T-helper 2 cell treated with Interferon-gamma antibody and Interleukin-4, amounts not matched to agents 5 μg/mL and 100 μg/mL, for 36 hours (primary cell): ENCODE results near the gene TGIF1.
"Not testable (repeated sequence)": the region's sequence is repeated elsewhere in the genome, so short reads cannot be mapped to it uniquely, and the experiment has no call there.

Source experiments
- DNase-seq: peaks from one replicate; pipeline ENCODE4 v3.0.0; 2021; ENCODE audit warnings: low spot score
- H3K27ac Mint-ChIP-seq: one replicate; pipeline ENCODE4 v1.8.0; 2021; ENCODE audit warnings: mild to moderate bottlenecking, mixed read lengths
- H3K27me3 Mint-ChIP-seq: one replicate; pipeline ENCODE4 v1.8.0; 2021; ENCODE audit warnings: low read depth, mixed read lengths
- H3K36me3 Mint-ChIP-seq: one replicate; pipeline ENCODE4 v1.8.0; 2021; ENCODE audit warnings: low read depth, mixed read lengths
- H3K4me1 Mint-ChIP-seq: one replicate; pipeline ENCODE4 v1.8.0; 2021; ENCODE audit warnings: low read depth, mixed read lengths
- H3K4me3 Mint-ChIP-seq: one replicate; pipeline ENCODE4 v1.8.0; 2022; ENCODE audit warnings: mild to moderate bottlenecking, moderate library complexity, mixed read lengths
- H3K9me3 Mint-ChIP-seq: one replicate; pipeline ENCODE4 v1.8.0; 2021; ENCODE audit warnings: mixed read lengths

TGIF1 gene

DNA sequence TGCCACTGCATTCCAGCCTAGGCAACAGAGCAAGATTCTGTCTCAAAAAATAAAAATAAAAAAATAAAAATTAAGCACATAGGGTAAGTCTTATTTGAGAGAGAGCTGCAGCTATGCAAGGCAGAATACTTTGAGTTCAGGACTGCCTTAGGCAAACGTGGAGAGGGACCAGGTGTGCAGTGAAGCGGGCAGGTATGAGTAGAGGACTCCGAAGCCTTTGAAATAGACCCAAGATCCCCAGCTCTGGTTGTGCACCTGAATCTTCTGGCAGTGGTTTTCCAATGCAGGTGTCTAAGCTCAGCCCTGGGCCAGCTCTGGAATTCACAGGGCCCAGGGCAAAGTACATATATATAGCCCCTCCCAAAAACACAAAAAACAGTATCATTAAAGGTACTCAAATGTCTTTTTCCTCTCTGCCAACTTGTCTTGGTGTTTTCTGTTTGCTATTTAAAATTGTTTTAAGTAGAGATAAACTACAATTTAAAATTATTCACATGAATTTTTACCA, 21.2 kb downstream of the TGIF1 start:
- H3K27ac Mint-ChIP-seq: no peak overlapping the region
- no peaks in the 10 kb centered on the region for H3K36me3 Mint-ChIP-seq
- no peak for DNase-seq
- H3K27me3 Mint-ChIP-seq: no peaks in the 10 kb centered on the region
- no peak overlapping the region for H3K4me3 Mint-ChIP-seq
- peaks cover 5% of the 10 kb centered on the region for H3K9me3 Mint-ChIP-seq
- peaks cover 16% of the 10 kb centered on the region for H3K4me1 Mint-ChIP-seq

DNA sequence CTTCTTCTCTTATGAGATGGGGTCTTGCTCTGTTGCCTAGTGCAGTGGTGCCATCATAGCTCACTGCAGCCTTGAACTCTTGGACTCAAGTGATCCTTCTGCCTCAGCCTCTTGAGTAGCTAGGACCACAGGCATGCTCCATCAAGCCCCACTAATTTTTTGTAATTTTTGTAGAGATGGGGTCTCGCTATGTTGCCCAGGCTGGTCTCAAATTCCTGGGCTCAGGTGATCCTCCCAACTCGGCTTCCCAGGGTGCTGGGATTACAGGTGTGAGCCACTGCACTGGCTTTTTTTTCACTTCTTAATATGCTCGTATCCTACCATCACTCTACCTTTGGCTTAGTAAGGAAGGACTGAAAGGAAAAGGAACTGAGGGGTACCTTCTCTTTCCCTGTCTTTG, 22.1 kb downstream of the TGIF1 start:
- DNase-seq, H3K4me3 Mint-ChIP-seq, H3K27me3 Mint-ChIP-seq, H3K9me3 Mint-ChIP-seq, H3K36me3 Mint-ChIP-seq, H3K27ac Mint-ChIP-seq: not testable (repeated sequence)
- H3K4me1 Mint-ChIP-seq: peaks cover 13% of the 10 kb centered on the region

- Mint-ChIP-seq H3K27ac (no peak overlapping the region), H3K27me3 (no peaks in the 10 kb centered on the region), H3K4me3 (no peak overlapping the region), H3K4me1 (peaks cover 13% of the 10 kb centered on the region), H3K9me3 (peaks cover 5% of the 10 kb centered on the region), H3K36me3 (no peaks in the 10 kb centered on the region)
- no peak for DNase-seq
Measured at GRCh38 chr18:3472681-3473544, 22.9 kb downstream of the TGIF1 start.

DNA sequence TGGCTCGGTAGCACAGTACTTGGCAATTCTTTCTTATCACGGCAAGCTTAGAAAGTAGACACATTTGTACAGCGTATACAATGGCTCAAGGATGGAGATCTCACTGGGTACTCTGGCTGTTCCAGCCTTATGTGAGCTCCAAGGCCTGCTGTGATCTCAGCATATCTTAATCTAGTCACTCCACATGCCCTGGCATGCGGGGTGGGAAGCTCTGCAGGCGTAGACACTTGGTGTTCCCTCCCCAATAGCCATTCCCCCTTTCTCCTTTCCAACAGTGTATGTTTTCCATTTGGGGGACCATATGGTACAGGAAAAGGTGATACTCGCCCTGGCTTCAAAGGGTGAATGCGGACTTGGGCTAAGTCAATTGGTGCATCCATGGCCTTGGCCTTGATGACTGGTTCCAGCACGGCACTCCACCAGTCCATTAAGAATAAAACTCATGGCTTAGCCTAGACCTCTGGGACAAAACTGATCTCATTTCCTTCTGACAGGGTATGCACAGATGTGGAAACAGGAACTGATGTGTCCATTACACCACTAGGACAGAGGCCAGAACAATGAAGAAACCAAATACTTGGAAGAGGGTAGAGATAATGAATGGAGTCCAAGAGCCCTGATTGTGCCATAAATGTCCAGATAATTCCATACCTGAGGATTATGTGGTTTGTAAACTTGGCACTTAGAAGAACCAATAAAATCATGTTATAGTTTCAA, 28.4 kb downstream of the TGIF1 start:
- no peak overlapping the region for H3K4me3 Mint-ChIP-seq
- H3K4me1 Mint-ChIP-seq: peaks cover 6% of the 10 kb centered on the region
- H3K9me3 Mint-ChIP-seq: peaks cover 5% of the 10 kb centered on the region
- no peak for DNase-seq
- H3K36me3 Mint-ChIP-seq: no peaks in the 10 kb centered on the region
- peaks cover 7% of the 10 kb centered on the region for H3K27me3 Mint-ChIP-seq
- H3K27ac Mint-ChIP-seq: no peak overlapping the region

- H3K9me3 Mint-ChIP-seq: peaks cover under 1% of the 10 kb centered on the region
- no peak overlapping the region for H3K4me3 Mint-ChIP-seq
- no peak for DNase-seq
- peaks cover 7% of the 10 kb centered on the region for H3K27me3 Mint-ChIP-seq
- no peaks in the 10 kb centered on the region for H3K4me1 Mint-ChIP-seq
- no peak overlapping the region for H3K27ac Mint-ChIP-seq
- H3K36me3 Mint-ChIP-seq: no peaks in the 10 kb centered on the region
Measured at GRCh38 chr18:3479978-3480509, 30.1 kb downstream of the TGIF1 start.

GRCh38 chr18:3480827-3481573, 31.0 kb downstream of the TGIF1 start:
- no peak for DNase-seq
- H3K9me3 Mint-ChIP-seq: no peaks in the 10 kb centered on the region
- no peak overlapping the region for H3K27ac Mint-ChIP-seq
- H3K36me3 Mint-ChIP-seq: no peaks in the 10 kb centered on the region
- no peak overlapping the region for H3K4me3 Mint-ChIP-seq
- H3K4me1 Mint-ChIP-seq: no peaks in the 10 kb centered on the region
- H3K27me3 Mint-ChIP-seq: peaks cover 7% of the 10 kb centered on the region

DNA sequence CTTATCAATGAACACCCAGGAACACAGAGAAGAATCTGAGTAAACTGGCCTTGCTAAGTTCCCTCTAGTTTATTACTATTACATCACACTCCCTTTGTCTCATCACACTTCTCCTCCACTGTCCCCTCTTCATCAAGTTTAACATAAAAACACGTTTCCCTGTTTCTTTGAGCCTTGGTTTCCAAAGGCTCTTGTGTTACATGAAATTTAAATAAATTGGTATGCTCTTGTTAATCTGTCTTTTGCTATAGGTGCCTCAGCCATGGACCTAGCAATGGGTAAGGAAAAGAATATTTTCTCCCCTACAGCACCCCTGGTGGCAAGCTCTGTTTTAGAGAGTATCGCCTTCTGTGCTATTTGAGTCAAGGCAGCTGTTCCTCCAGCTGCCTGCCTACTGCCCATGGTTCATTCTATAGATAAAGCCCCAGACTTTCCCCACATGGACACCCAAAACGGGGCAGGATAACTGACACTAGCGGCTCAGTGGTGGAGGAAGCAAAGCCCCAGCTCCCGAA, 31.8 kb downstream of the TGIF1 start:
- no peak for DNase-seq
- no peak overlapping the region for H3K27ac Mint-ChIP-seq

DNA sequence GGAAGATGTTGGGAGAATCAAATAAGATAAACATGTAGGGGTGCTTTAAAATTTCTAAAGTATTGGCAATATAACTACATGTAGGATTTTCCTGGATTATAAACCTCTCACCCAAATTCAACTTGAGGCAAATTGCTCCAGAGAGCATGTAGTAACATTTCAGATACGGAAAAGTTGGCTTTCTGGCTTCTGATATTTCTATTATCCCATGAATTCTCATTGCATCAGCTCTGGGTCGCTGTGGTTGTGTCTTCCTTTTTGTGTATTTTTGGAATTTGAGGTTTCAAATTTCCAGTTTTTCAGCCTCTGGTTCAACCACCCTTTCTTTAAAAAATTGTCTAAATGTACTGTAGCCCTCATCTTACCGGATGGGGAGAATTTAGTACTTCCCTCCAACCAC, 32.3 kb downstream of the TGIF1 start:
- Mint-ChIP-seq H3K4me3 (no peak overlapping the region), H3K4me1 (no peaks in the 10 kb centered on the region), H3K27ac (no peak overlapping the region), H3K27me3 (peaks cover 7% of the 10 kb centered on the region), H3K36me3 (no peaks in the 10 kb centered on the region), H3K9me3 (no peaks in the 10 kb centered on the region)
- DNase-seq: no peak

More for the DNA sequence above, 31.8 kb downstream of the TGIF1 start:
- Mint-ChIP-seq H3K4me1 (no peaks in the 10 kb centered on the region), H3K36me3 (no peaks in the 10 kb centered on the region), H3K4me3 (no peak overlapping the region), H3K27me3 (peaks cover 7% of the 10 kb centered on the region), H3K9me3 (no peaks in the 10 kb centered on the region)

DNA sequence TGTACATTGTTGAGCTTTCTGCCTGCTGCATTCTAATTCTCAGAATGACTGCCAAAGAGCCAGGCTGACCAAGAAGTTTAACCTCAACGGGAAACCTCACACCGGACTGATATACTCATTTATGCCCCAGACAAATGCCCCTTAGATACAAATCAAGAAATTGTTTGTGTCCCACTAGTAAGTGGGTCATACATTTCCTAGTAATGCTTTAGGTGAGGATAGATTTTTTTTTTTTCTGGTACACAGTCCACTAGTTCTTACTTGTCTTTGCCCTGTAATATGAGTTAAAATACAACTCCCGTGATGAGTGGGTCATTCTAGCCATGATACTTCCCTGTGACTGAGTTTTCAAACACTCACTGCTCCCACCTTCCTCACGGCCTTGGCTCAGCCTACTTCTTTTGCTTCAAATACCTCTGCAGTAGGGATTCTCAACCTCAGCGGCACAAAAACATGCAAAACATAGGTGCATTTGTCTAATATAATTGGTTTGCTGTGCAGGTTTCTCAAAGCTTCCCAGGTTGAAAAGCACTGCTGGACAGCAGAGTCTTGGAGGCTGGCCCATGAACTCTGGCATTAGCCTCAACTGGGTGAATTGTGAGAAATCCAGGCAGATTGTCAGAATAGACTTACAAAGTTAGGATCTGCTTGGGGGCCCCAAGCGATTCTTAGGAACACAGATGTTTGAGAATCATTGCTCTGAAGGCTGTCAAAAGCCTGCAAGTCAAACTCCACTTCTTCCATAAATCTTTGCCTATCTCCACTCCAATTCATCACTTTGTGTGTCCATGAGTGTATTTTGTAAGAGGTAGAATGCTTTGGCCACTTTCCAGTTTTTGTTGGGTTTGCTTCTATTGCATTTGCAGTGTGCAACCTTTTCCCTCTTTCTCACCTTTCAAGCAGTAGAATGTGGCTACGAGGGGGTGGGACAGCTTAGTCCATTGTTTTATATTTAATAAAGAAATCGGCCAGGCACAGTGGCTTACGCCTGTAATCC, 35.5 kb downstream of the TGIF1 start:
- Mint-ChIP-seq H3K4me1 (no peaks in the 10 kb centered on the region), H3K27me3 (peaks cover 10% of the 10 kb centered on the region), H3K4me3 (no peak overlapping the region), H3K36me3 (no peaks in the 10 kb centered on the region), H3K27ac (no peak overlapping the region), H3K9me3 (no peaks in the 10 kb centered on the region)
- no peak for DNase-seq

DNA sequence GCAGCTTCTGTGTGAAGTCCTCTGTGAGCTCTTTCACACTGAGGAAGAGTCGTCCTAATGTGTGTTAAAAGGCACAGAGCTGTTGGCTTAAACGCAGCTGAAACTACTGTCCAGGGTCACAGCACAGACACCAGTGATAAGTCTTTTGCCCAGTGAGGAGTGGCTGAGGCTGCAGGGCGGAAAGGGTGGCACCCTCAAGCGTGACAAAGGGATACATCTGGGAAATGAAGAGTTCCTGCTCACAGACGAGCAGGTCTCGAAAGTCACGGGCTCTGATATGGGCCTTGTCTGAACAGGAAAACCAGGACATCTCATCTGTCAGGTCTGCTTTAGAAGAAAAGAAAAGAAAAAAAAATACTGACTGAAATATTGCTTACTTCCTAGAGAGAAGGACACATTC, 36.5 kb downstream of the TGIF1 start:
- Mint-ChIP-seq H3K4me3 (no peak overlapping the region), H3K27me3 (peaks cover 7% of the 10 kb centered on the region), H3K36me3 (no peaks in the 10 kb centered on the region), H3K9me3 (no peaks in the 10 kb centered on the region), H3K4me1 (no peaks in the 10 kb centered on the region), H3K27ac (no peak overlapping the region)
- no peak for DNase-seq

- H3K27me3 Mint-ChIP-seq: peaks cover 26% of the 10 kb centered on the region
- no peak overlapping the region for H3K27ac Mint-ChIP-seq
- peaks cover 3% of the 10 kb centered on the region for H3K4me1 Mint-ChIP-seq
- no peaks in the 10 kb centered on the region for H3K9me3 Mint-ChIP-seq
- no peak for DNase-seq
- H3K36me3 Mint-ChIP-seq: no peaks in the 10 kb centered on the region
- no peak overlapping the region for H3K4me3 Mint-ChIP-seq
Measured at GRCh38 chr18:3489462-3489861, 39.5 kb downstream of the TGIF1 start.

GRCh38 chr18:3491981-3492555, 42.1 kb downstream of the TGIF1 start:
- DNase-seq: no peak
- H3K27ac Mint-ChIP-seq: no peak overlapping the region
- no peaks in the 10 kb centered on the region for H3K9me3 Mint-ChIP-seq
- H3K27me3 Mint-ChIP-seq: peaks cover 28% of the 10 kb centered on the region
- H3K4me3 Mint-ChIP-seq: no peak overlapping the region
- peaks cover 3% of the 10 kb centered on the region for H3K4me1 Mint-ChIP-seq
- no peaks in the 10 kb centered on the region for H3K36me3 Mint-ChIP-seq
